Measurements from ENCODE around the gene RBM47. TPM values are rescaled to one million over a fixed set of nuclear protein-coding genes. Genes with fewer than 3 reads are reported as not detected.

RBM47 gene
- total and polyA plus RNA-seq, 4 donors = 25.9 to 119 (median 94.0) TPM

DNA sequence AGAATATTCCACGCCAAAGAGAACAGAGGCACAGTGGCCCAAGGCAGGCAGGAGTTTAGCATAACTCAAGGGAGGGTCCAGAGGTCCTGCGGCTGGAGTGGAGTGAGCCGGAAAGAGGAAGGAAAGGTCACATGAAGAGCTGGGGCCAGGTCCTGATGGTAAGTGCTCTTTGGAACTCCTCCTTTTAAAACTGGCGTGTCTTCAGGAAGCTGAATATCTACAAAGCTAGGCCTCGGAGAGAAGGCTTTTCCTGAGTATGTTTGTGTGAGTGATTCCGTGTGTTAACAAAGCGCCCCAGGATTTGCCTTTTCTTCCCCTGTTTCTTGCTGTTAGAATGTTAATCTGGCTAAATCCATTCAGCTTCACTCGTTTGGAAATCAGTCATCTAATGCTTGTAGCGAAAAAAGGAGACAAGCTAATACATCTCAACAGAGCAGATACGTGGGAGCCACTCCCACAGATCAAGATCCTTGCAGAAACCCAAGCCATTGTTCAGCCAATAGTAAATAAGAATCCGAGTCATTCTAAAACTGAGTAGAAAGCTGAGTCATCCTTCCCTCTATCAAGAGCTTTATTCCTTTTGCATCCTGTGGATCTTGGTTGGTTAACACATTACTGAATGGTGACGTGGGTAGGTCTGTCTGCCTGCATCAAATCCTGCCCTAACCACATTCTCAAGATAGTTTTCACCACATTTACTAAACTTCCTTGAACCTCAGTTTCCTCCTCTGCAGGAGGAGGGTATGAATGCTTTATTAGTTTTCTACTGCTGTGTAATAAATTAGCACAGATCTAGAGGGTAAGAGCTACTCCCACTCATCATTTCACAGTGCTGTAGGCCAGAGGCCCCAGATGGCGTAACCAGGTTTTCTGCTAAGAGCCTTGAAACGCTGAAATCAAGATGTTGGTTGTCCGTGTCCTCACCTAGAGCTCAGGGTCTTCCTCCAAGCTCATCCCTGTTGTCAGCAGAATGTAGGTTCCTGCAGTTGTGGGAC is 43.2 kb upstream of the RBM47 start:
- TF ChIP-seq, protein P1, sequence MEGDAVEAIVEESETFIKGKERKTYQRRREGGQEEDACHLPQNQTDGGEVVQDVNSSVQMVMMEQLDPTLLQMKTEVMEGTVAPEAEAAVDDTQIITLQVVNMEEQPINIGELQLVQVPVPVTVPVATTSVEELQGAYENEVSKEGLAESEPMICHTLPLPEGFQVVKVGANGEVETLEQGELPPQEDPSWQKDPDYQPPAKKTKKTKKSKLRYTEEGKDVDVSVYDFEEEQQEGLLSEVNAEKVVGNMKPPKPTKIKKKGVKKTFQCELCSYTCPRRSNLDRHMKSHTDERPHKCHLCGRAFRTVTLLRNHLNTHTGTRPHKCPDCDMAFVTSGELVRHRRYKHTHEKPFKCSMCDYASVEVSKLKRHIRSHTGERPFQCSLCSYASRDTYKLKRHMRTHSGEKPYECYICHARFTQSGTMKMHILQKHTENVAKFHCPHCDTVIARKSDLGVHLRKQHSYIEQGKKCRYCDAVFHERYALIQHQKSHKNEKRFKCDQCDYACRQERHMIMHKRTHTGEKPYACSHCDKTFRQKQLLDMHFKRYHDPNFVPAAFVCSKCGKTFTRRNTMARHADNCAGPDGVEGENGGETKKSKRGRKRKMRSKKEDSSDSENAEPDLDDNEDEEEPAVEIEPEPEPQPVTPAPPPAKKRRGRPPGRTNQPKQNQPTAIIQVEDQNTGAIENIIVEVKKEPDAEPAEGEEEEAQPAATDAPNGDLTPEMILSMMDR (IDR thresholded peaks at IDR 0.05; ENCODE audit: control extremely low read depth, extremely low read depth) = no peak
- Histone ChIP-seq H3K9ac (ENCODE audit: insufficient read depth in 1 of 2, low read length in 2 of 2) (no peak overlapping the region), H3K27ac (ENCODE audit: low read depth in 1 of 2, low read length in 1 of 2) (peak overlapping the region in 1 of 2 donors; percentile 74), H3K9me3 (ENCODE audit: control insufficient read depth in 4 of 4, insufficient read depth in 3 of 4, low read length in 3 of 4) (no peaks in the 10 kb centered on the region), H3K27me3 (ENCODE audit: control insufficient read depth in 3 of 3, insufficient read depth in 3 of 3, low read length in 2 of 3) (no peaks in the 10 kb centered on the region), H3K4me1 (ENCODE audit: control insufficient read depth in 5 of 5, insufficient read depth in 5 of 5, low read length in 5 of 5) (peaks cover 0 to 6% (median 0%) of the 10 kb centered on the region in 5 donors), H3K36me3 (ENCODE audit: control insufficient read depth in 4 of 4, insufficient read depth in 4 of 4, low read length in 4 of 4) (no peaks in the 10 kb centered on the region), H3K4me3 (no peak overlapping the region)
- DNase-seq (peak in 2 of 3 donors; percentile 22 to 44), ATAC-seq (ENCODE audit: insufficient read depth, low FRiP score) (peak; percentile 81)
- 37 to 39% methylated on average over 15 of the region's 15 CpGs for WGBS, 2 donors

GRCh38 chr4:40669504-40669903 is 39.8 kb upstream of the RBM47 start:
- 92 to 98% methylated on average over 8 of the region's 8 CpGs for WGBS, 2 donors

GRCh38 chr4:40665842-40666241 is 36.2 kb upstream of the RBM47 start:
- DNase-seq (no peak), ATAC-seq (ENCODE audit: insufficient read depth, low FRiP score) (no peak)
- no peaks in the 10 kb centered on the region for H3K9me3 ChIP-seq (ENCODE audit: control insufficient read depth in 4 of 4, insufficient read depth in 3 of 4, low read length in 3 of 4)
- no peaks in the 10 kb centered on the region for H3K36me3 ChIP-seq (ENCODE audit: control insufficient read depth in 4 of 4, insufficient read depth in 4 of 4, low read length in 4 of 4)
- H3K9ac ChIP-seq (ENCODE audit: insufficient read depth in 1 of 2, low read length in 2 of 2) = no peak overlapping the region
- H3K4me3 ChIP-seq = no peak overlapping the region
- TF ChIP-seq, protein P1 (IDR thresholded peaks at IDR 0.05; ENCODE audit: control extremely low read depth, extremely low read depth) = no peak
- H3K27me3 ChIP-seq (ENCODE audit: control insufficient read depth in 3 of 3, insufficient read depth in 3 of 3, low read length in 2 of 3) = no peaks in the 10 kb centered on the region
- no peak overlapping the region for H3K27ac ChIP-seq (ENCODE audit: low read depth in 1 of 2, low read length in 1 of 2)
- no peaks in the 10 kb centered on the region for H3K4me1 ChIP-seq (ENCODE audit: control insufficient read depth in 5 of 5, insufficient read depth in 5 of 5, low read length in 5 of 5)

More at GRCh38 chr4:40669504-40669903, 39.8 kb upstream of the RBM47 start:
- ATAC-seq (ENCODE audit: insufficient read depth, low FRiP score) (no peak), DNase-seq (no peak)
- no peaks in the 10 kb centered on the region for H3K36me3 ChIP-seq (ENCODE audit: control insufficient read depth in 4 of 4, insufficient read depth in 4 of 4, low read length in 4 of 4)
- H3K9me3 ChIP-seq (ENCODE audit: control insufficient read depth in 4 of 4, insufficient read depth in 3 of 4, low read length in 3 of 4) = no peaks in the 10 kb centered on the region
- H3K27me3 ChIP-seq (ENCODE audit: control insufficient read depth in 3 of 3, insufficient read depth in 3 of 3, low read length in 2 of 3) = no peaks in the 10 kb centered on the region
- no peak overlapping the region for H3K9ac ChIP-seq (ENCODE audit: insufficient read depth in 1 of 2, low read length in 2 of 2)
- TF ChIP-seq, protein P1 (IDR thresholded peaks at IDR 0.05; ENCODE audit: control extremely low read depth, extremely low read depth) = no peak
- H3K27ac ChIP-seq (ENCODE audit: low read depth in 1 of 2, low read length in 1 of 2) = no peak overlapping the region
- no peak overlapping the region for H3K4me3 ChIP-seq
- H3K4me1 ChIP-seq (ENCODE audit: control insufficient read depth in 5 of 5, insufficient read depth in 5 of 5, low read length in 5 of 5) = peaks cover 0 to 6% (median 0%) of the 10 kb centered on the region in 5 donors
